ENCODE measurements around the gene COQ7.

COQ7 gene

GRCh38 chr16:19104607-19105006, 37.2 kb downstream of the COQ7 start:
- H3K4me3 ChIP-seq (ENCODE audit: low read length) = no peak overlapping the region
- no peaks in the 10 kb centered on the region for H3F3A ChIP-seq (ENCODE audit: control insufficient read depth, insufficient read depth)
- H3K27me3 ChIP-seq (ENCODE audit: control insufficient read depth, low read length) = no peaks in the 10 kb centered on the region
- H3K79me2 ChIP-seq (ENCODE audit: control insufficient read depth, low read length) = no peaks in the 10 kb centered on the region
- no peaks in the 10 kb centered on the region for H4K20me1 ChIP-seq (ENCODE audit: control insufficient read depth, insufficient read depth, low read depth, low read length)
- no peaks in the 10 kb centered on the region for H3K36me3 ChIP-seq (ENCODE audit: control insufficient read depth, low read length)
- H3K9me3 ChIP-seq (ENCODE audit: control insufficient read depth, insufficient read depth, low read length) = no peaks in the 10 kb centered on the region
- H3K27ac ChIP-seq (ENCODE audit: low read depth, low read length) = no peak overlapping the region
- no peak overlapping the region for H3K4me2 ChIP-seq (ENCODE audit: low read length)
- no peaks in the 10 kb centered on the region for H3K4me1 ChIP-seq (ENCODE audit: control insufficient read depth, low read length)
- no peak for TF ChIP-seq EZH2phosphoT487 (IDR thresholded peaks at IDR 0.05; ENCODE audit: borderline replicate concordance, low read length)
- TF ChIP-seq, protein P1, sequence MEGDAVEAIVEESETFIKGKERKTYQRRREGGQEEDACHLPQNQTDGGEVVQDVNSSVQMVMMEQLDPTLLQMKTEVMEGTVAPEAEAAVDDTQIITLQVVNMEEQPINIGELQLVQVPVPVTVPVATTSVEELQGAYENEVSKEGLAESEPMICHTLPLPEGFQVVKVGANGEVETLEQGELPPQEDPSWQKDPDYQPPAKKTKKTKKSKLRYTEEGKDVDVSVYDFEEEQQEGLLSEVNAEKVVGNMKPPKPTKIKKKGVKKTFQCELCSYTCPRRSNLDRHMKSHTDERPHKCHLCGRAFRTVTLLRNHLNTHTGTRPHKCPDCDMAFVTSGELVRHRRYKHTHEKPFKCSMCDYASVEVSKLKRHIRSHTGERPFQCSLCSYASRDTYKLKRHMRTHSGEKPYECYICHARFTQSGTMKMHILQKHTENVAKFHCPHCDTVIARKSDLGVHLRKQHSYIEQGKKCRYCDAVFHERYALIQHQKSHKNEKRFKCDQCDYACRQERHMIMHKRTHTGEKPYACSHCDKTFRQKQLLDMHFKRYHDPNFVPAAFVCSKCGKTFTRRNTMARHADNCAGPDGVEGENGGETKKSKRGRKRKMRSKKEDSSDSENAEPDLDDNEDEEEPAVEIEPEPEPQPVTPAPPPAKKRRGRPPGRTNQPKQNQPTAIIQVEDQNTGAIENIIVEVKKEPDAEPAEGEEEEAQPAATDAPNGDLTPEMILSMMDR (IDR thresholded peaks at IDR 0.05; ENCODE audit: low read depth, low read length, poor library complexity, severe bottlenecking) = no peak
- H3K9me2 ChIP-seq (replicated peaks; ENCODE audit: control insufficient read depth, low read length) = no peaks in the 10 kb centered on the region

GRCh38 chr16:19105131-19105530, 37.7 kb downstream of the COQ7 start:
- TF ChIP-seq, protein P1 (IDR thresholded peaks at IDR 0.05; ENCODE audit: low read depth, low read length, poor library complexity, severe bottlenecking) = no peak
- no peak for TF ChIP-seq EZH2phosphoT487 (IDR thresholded peaks at IDR 0.05; ENCODE audit: borderline replicate concordance, low read length)
- no peaks in the 10 kb centered on the region for H3F3A ChIP-seq (ENCODE audit: control insufficient read depth, insufficient read depth)
- no peaks in the 10 kb centered on the region for H3K36me3 ChIP-seq (ENCODE audit: control insufficient read depth, low read length)
- no peaks in the 10 kb centered on the region for H3K9me3 ChIP-seq (ENCODE audit: control insufficient read depth, insufficient read depth, low read length)
- no peaks in the 10 kb centered on the region for H3K79me2 ChIP-seq (ENCODE audit: control insufficient read depth, low read length)
- H3K27me3 ChIP-seq (ENCODE audit: control insufficient read depth, low read length) = no peaks in the 10 kb centered on the region
- no peak overlapping the region for H3K4me2 ChIP-seq (ENCODE audit: low read length)
- no peaks in the 10 kb centered on the region for H4K20me1 ChIP-seq (ENCODE audit: control insufficient read depth, insufficient read depth, low read depth, low read length)
- H3K27ac ChIP-seq (ENCODE audit: low read depth, low read length) = no peak overlapping the region
- no peaks in the 10 kb centered on the region for H3K4me1 ChIP-seq (ENCODE audit: control insufficient read depth, low read length)
- H3K9me2 ChIP-seq (replicated peaks; ENCODE audit: control insufficient read depth, low read length) = no peaks in the 10 kb centered on the region
- H3K4me3 ChIP-seq (ENCODE audit: low read length) = no peak overlapping the region

GRCh38 chr16:19105891-19106624, 38.6 kb downstream of the COQ7 start:
- no peak overlapping the region for H3K27ac ChIP-seq (ENCODE audit: low read depth, low read length)
- H3K4me2 ChIP-seq (ENCODE audit: low read length) = no peak overlapping the region
- TF ChIP-seq EZH2phosphoT487 (IDR thresholded peaks at IDR 0.05; ENCODE audit: borderline replicate concordance, low read length) = no peak
- TF ChIP-seq, protein P1 (IDR thresholded peaks at IDR 0.05; ENCODE audit: low read depth, low read length, poor library complexity, severe bottlenecking) = no peak
- H3K36me3 ChIP-seq (ENCODE audit: control insufficient read depth, low read length) = no peaks in the 10 kb centered on the region
- H3F3A ChIP-seq (ENCODE audit: control insufficient read depth, insufficient read depth) = no peaks in the 10 kb centered on the region
- H3K9me3 ChIP-seq (ENCODE audit: control insufficient read depth, insufficient read depth, low read length) = no peaks in the 10 kb centered on the region
- H3K27me3 ChIP-seq (ENCODE audit: control insufficient read depth, low read length) = no peaks in the 10 kb centered on the region
- no peaks in the 10 kb centered on the region for H3K9me2 ChIP-seq (replicated peaks; ENCODE audit: control insufficient read depth, low read length)
- no peaks in the 10 kb centered on the region for H4K20me1 ChIP-seq (ENCODE audit: control insufficient read depth, insufficient read depth, low read depth, low read length)
- no peak overlapping the region for H3K4me3 ChIP-seq (ENCODE audit: low read length)
- H3K79me2 ChIP-seq (ENCODE audit: control insufficient read depth, low read length) = no peaks in the 10 kb centered on the region
- H3K4me1 ChIP-seq (ENCODE audit: control insufficient read depth, low read length) = no peaks in the 10 kb centered on the region

Measured in DOHH2 (cell line).